ENCODE results near the gene HOXA2.

The HOXA2 gene

GRCh38 chr7:27066148-27066547, 36.3 kb downstream of the HOXA2 start:
- DNase-seq (ENCODE audit: low read depth, low spot score): peak; percentile 19
- POLR2A ChIA-PET: no interaction called here
- TF ChIP-seq CTCF (IDR thresholded peaks at IDR 0.05; ENCODE audit: insufficient read depth, low read length, missing control alignments): no peak
- CTCF ChIA-PET: interaction anchor here (1.0 kb wide), 1 partner anchor 22 kb away, joined by 3 read pairs; no protein-coding TSS in a partner anchor
- H3K4me3 ChIP-seq (ENCODE audit: low read depth, low read length): no peak overlapping the region

- H3K4me3 ChIP-seq (ENCODE audit: low read depth, low read length): no peak overlapping the region
- no peak for TF ChIP-seq CTCF (IDR thresholded peaks at IDR 0.05; ENCODE audit: insufficient read depth, low read length, missing control alignments)
- ChIA-PET CTCF (interaction anchor here (1.0 kb wide), 2 partner anchors 19 to 22 kb away, joined by 3 read pairs; no protein-coding TSS in a partner anchor), POLR2A (no interaction called here)
- DNase-seq (ENCODE audit: low read depth, low spot score): no peak
Observed at GRCh38 chr7:27065709-27066108, 36.8 kb downstream of the HOXA2 start.

- no peak overlapping the region for H3K4me3 ChIP-seq (ENCODE audit: low read depth, low read length)
- POLR2A ChIA-PET: no interaction called here
- DNase-seq (ENCODE audit: low read depth, low spot score): no peak
- no peak for TF ChIP-seq CTCF (IDR thresholded peaks at IDR 0.05; ENCODE audit: insufficient read depth, low read length, missing control alignments)
- CTCF ChIA-PET: no interaction called here
Observed at GRCh38 chr7:27064661-27065060, 37.8 kb downstream of the HOXA2 start.

GRCh38 chr7:27064159-27064558, 38.3 kb downstream of the HOXA2 start:
- POLR2A ChIA-PET: no interaction called here
- DNase-seq (ENCODE audit: low read depth, low spot score): no peak
- CTCF ChIA-PET: no interaction called here
- H3K4me3 ChIP-seq (ENCODE audit: low read depth, low read length): no peak overlapping the region
- no peak for TF ChIP-seq CTCF (IDR thresholded peaks at IDR 0.05; ENCODE audit: insufficient read depth, low read length, missing control alignments)

- no peak for DNase-seq (ENCODE audit: low read depth, low spot score)
- ChIA-PET CTCF (no interaction called here), POLR2A (no interaction called here)
- no peak overlapping the region for H3K4me3 ChIP-seq (ENCODE audit: low read depth, low read length)
- TF ChIP-seq CTCF (IDR thresholded peaks at IDR 0.05; ENCODE audit: insufficient read depth, low read length, missing control alignments): no peak
Observed at GRCh38 chr7:27062946-27063345, 39.5 kb downstream of the HOXA2 start.

GRCh38 chr7:27053153-27053552, 49.3 kb downstream of the HOXA2 start:
- ChIA-PET POLR2A (no interaction called here), CTCF (no interaction called here)
- no peak for DNase-seq (ENCODE audit: low read depth, low spot score)
- no peak overlapping the region for H3K4me3 ChIP-seq (ENCODE audit: low read depth, low read length)
- no peak for TF ChIP-seq CTCF (IDR thresholded peaks at IDR 0.05; ENCODE audit: insufficient read depth, low read length, missing control alignments)
